NCI-H1930 (cell line): ENCODE data around the gene RAB34.
A peak's percentile ranks its signal among the peaks of the same experiment; 100 is the strongest.

Experiments used
- DNase-seq, 2 experiments: peaks; one replicate each; lab custom pipeline; 2025; lab: John Stamatoyannopoulos, UW

The RAB34 gene

GRCh38 chr17:28712032-28712704, 5.5 kb downstream of the RAB34 start:
- peak; percentile 35 to 53 for DNase-seq

GRCh38 chr17:28711723-28712031, 6.0 kb downstream of the RAB34 start, which contains the start of gene PROCA1:
Gene PROCA1, minus strand, starts transcription at chr17:28711888. Its CDS starts 228 bp downstream, at chr17:28711660.
- peak in 1 of 2 experiments; percentile 78 for DNase-seq

GRCh38 chr17:28710861-28711722, 6.6 kb downstream of the RAB34 start:
- peak; percentile 89 to 92 for DNase-seq

- DNase-seq = no peak
Measured at GRCh38 chr17:28707339-28707720, 10.3 kb downstream of the RAB34 start.

- DNase-seq = no peak
Measured at GRCh38 chr17:28706471-28707338, 11.0 kb downstream of the RAB34 start.

- no peak for DNase-seq
Measured at GRCh38 chr17:28705728-28706334, 11.8 kb downstream of the RAB34 start.

- DNase-seq = no peak
Measured at GRCh38 chr17:28705074-28705659, 12.5 kb downstream of the RAB34 start.

GRCh38 chr17:28704219-28704858, 13.3 kb downstream of the RAB34 start:
- DNase-seq = no peak

- no peak for DNase-seq
Measured at GRCh38 chr17:28703552-28704218, 14.0 kb downstream of the RAB34 start.

- no peak for DNase-seq
Measured at GRCh38 chr17:28702752-28703150, 14.9 kb downstream of the RAB34 start.

- DNase-seq = no peak
Measured at GRCh38 chr17:28702026-28702751, 15.5 kb downstream of the RAB34 start.

- DNase-seq = no peak
Measured at GRCh38 chr17:28700830-28701492, 16.7 kb downstream of the RAB34 start.

GRCh38 chr17:28700278-28700677, 17.4 kb downstream of the RAB34 start:
- no peak for DNase-seq

- no peak for DNase-seq
Measured at GRCh38 chr17:28698253-28698941, 19.3 kb downstream of the RAB34 start.

GRCh38 chr17:28693869-28694268, 23.8 kb downstream of the RAB34 start:
- no peak for DNase-seq

GRCh38 chr17:28689011-28689410, 28.7 kb downstream of the RAB34 start:
- DNase-seq = no peak

GRCh38 chr17:28688481-28688880, 29.2 kb downstream of the RAB34 start:
- no peak for DNase-seq

- no peak for DNase-seq
Measured at GRCh38 chr17:28686296-28686695, 31.4 kb downstream of the RAB34 start.

- no peak for DNase-seq
Measured at GRCh38 chr17:28685366-28685765, 32.3 kb downstream of the RAB34 start.
